ENCODE measurements around the gene TMC4. TPM values are rescaled to one million over a fixed set of nuclear protein-coding genes. Genes with fewer than 3 reads are reported as not detected.

Gene TMC4
- total RNA-seq, 4 donors from 2014 or later = 0.87 to 1.6 TPM; not detected in 2

- TF ChIP-seq CTCF (IDR thresholded peaks at IDR 0.05 in 4 of 5, conservative IDR thresholded peaks at IDR 0.05 in 1 of 5) (no peak), POLR2A (IDR thresholded peaks at IDR 0.05) (peak in 1 of 2 donors; percentile 41)
- ATAC-seq (peak; percentile 90 to 94), DNase-seq (peak; percentile 100)
- Histone ChIP-seq H3K27ac (peak overlapping the region; percentile 97 to 100 (median 98)), H3K9me3 (no peaks in the 10 kb centered on the region), H3K27me3 (no peaks in the 10 kb centered on the region), H3K36me3 (peaks cover 0 to 4% of the 10 kb centered on the region in 2 donors), H3K4me3 (peak overlapping the region; percentile 86 to 99 (median 92)), H3K4me1 (peaks cover 29 to 44% of the 10 kb centered on the region in 2 donors)
- in situ Hi-C loops (cut with MboI; ENCODE audit: low sequenced_read_pairs in 4 of 4) (no loop called here), intact Hi-C loops (cut with DNase I; ENCODE audit: low total_unique reads) (loop anchor here (1.0 kb wide), 3 partner anchors 22 to 63 kb away; partner anchors contain the start of genes LENG1, MBOAT7 and RPS9)
Observed at GRCh38 chr19:54136864-54137698, 35.9 kb downstream of the TMC4 start.

GRCh38 chr19:54136086-54136863 lies 36.7 kb downstream of the TMC4 start:
- in situ Hi-C loops (cut with MboI; ENCODE audit: low sequenced_read_pairs in 4 of 4) = no loop called here
- intact Hi-C loops (cut with DNase I; ENCODE audit: low total_unique reads) = no loop called here
- Histone ChIP-seq H3K27ac (peak overlapping the region; percentile 70 to 82 (median 72)), H3K4me3 (peak overlapping the region; percentile 46 to 58 (median 54)), H3K27me3 (no peaks in the 10 kb centered on the region), H3K9me3 (no peaks in the 10 kb centered on the region), H3K36me3 (peaks cover 0 to 9% of the 10 kb centered on the region in 2 donors), H3K4me1 (peaks cover 29 to 44% of the 10 kb centered on the region in 2 donors)
- DNase-seq (no peak), ATAC-seq (peak; percentile 1 to 3)
- TF ChIP-seq POLR2A (IDR thresholded peaks at IDR 0.05) = no peak

- Histone ChIP-seq H3K4me3 (no peak overlapping the region), H3K4me1 (peaks cover 16 to 22% of the 10 kb centered on the region in 2 donors), H3K9me3 (no peaks in the 10 kb centered on the region), H3K36me3 (peaks cover 0 to 23% of the 10 kb centered on the region in 2 donors), H3K27me3 (no peaks in the 10 kb centered on the region), H3K27ac (no peak overlapping the region)
- no peak for ATAC-seq
- DNase-seq = no peak
- TF ChIP-seq POLR2A (IDR thresholded peaks at IDR 0.05) = no peak
- no peak for TF ChIP-seq CTCF (IDR thresholded peaks at IDR 0.05 in 4 of 5, conservative IDR thresholded peaks at IDR 0.05 in 1 of 5)
- intact Hi-C loops (cut with DNase I; ENCODE audit: low total_unique reads) = no loop called here
- in situ Hi-C loops (cut with MboI; ENCODE audit: low sequenced_read_pairs in 4 of 4) = no loop called here
Observed at GRCh38 chr19:54133957-54134590, 38.9 kb downstream of the TMC4 start.

- Histone ChIP-seq H3K27me3 (no peaks in the 10 kb centered on the region), H3K27ac (no peak overlapping the region), H3K9me3 (no peaks in the 10 kb centered on the region), H3K4me3 (no peak overlapping the region), H3K36me3 (peaks cover 0 to 30% of the 10 kb centered on the region in 2 donors), H3K4me1 (peaks cover 10 to 16% of the 10 kb centered on the region in 2 donors)
- in situ Hi-C loops (cut with MboI; ENCODE audit: low sequenced_read_pairs in 4 of 4) (no loop called here), intact Hi-C loops (cut with DNase I; ENCODE audit: low total_unique reads) (no loop called here)
- no peak for DNase-seq
- TF ChIP-seq CTCF (IDR thresholded peaks at IDR 0.05 in 4 of 5, conservative IDR thresholded peaks at IDR 0.05 in 1 of 5) (no peak), POLR2A (IDR thresholded peaks at IDR 0.05) (no peak)
- no peak for ATAC-seq
Observed at GRCh38 chr19:54133312-54133956, 39.5 kb downstream of the TMC4 start.

Measured in gastrocnemius medialis (tissue), 4 donors.